Fibroblast of mammary gland (primary cell): ENCODE data around the gene AFAP1L1.
A peak's percentile ranks its signal among the peaks of the same experiment; 100 is the strongest.

Experiments used
- DNase-seq: peaks from one replicate; pipeline ENCODE4 v3.0.0-alpha.2; 2010; ENCODE audit warnings: low read depth
- H3K4me3 ChIP-seq: 2 replicates; pipeline ENCODE4 v1.5.1; 2011; ENCODE audit warnings: low read depth, mild to moderate bottlenecking, low read length, moderate library complexity; ENCODE audit not compliant: control insufficient read depth
- CTCF ChIP-seq: conservative IDR thresholded peaks from 2 replicates; pipeline ENCODE4 v1.5.1; 2011; ENCODE audit warnings: low read depth, low read length, inconsistent platforms; ENCODE audit not compliant: control insufficient read depth, insufficient read depth

Gene AFAP1L1

DNA sequence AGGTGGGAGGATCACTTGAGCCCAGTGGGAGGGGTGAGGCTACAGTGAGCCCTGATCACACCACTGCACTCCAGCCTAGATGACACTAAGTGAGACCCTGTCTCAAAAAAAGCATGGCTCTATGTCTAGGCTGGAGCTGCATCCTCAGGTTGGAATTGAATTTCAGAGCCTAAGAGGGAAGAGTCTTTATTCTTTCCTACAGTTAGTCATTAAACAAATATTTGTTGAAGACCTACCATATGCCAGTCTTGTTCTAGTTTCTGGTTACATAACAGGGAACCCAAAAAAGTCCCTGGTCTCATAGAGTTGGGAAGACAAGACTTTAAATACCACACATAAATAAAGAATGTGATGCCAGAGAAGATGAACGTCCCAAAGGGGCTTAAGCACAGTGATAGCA, 66.7 kb downstream of the AFAP1L1 start:
- TF ChIP-seq CTCF: no peak
- H3K4me3 ChIP-seq: no peak overlapping the region
- no peak for DNase-seq

GRCh38 chr5:149340920-149341319, 69.3 kb downstream of the AFAP1L1 start:
- no peak for TF ChIP-seq CTCF

DNA sequence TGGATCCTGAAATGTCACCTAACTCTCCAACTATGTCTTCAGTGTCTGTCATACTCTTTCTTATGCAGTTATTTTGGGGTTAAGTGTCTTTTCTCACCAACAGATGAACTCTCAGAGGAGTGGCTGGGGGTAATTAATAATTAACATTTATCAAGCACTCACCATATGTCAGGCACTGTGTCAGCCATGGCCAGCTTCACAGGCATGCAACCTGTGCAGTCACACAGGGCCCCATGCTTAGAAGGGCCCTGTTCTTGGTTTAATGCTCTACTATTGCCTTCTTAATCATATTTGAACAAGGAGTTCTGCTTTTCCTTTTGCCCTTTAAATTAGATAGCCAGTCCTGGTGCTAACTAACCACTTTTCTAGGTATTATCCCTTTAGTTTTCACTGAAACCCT, 70.2 kb downstream of the AFAP1L1 start:
- no peak for TF ChIP-seq CTCF
- no peak overlapping the region for H3K4me3 ChIP-seq
- no peak for DNase-seq

More at GRCh38 chr5:149340920-149341319, 69.3 kb downstream of the AFAP1L1 start:
- DNase-seq: no peak
- no peak overlapping the region for H3K4me3 ChIP-seq

DNA sequence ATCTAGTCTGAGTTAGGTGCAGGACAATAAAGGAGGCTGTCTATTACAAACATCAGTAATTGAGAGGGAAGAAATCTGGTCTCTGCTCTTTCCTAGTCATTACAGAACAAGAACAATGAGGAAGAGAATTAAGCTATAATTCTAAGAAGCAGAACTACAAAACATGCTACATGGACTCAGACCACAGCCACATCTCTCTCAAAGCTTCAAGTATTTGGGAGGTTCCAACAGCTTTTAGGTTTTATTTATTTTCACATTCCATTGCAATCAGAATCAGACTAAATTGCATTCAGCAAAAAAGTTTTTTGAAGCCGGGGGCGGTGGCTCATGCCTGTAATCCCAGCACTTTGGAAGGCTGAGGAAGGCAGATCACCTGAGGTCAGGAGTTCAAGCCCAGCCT, 72.5 kb downstream of the AFAP1L1 start:
- TF ChIP-seq CTCF: no peak
- no peak for DNase-seq
- H3K4me3 ChIP-seq: no peak overlapping the region

GRCh38 chr5:149345147-149345891, 73.7 kb downstream of the AFAP1L1 start, which contains the start of gene GRPEL2:
Gene GRPEL2, plus strand, starts transcription at chr5:149345499. Its CDS starts 41 bp downstream, at chr5:149345540.
- peak within 1 kb of the TSS; percentile 88 for H3K4me3 ChIP-seq
- no peak for TF ChIP-seq CTCF
- DNase-seq: peak; percentile 96

DNA sequence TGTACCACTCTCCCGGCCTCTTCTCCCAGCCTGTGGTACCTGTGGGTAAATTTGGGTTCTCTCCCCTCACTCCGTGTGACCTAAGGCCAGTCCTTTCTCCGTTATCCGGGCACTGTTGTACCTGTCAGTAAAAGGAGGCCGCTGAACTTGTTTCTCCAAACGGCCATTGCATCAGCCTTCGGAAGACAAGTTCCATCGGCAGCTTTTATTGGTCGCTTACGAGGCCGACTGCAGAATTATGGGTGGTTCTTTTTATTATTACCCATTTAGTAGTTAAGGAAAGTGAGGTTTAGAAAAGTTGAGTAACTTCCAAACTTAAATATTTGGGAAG, 74.2 kb downstream of the AFAP1L1 start:
- DNase-seq: peak; percentile 35
- H3K4me3 ChIP-seq: peak overlapping the region; percentile 88
- no peak for TF ChIP-seq CTCF

GRCh38 chr5:149348518-149348917, 76.9 kb downstream of the AFAP1L1 start:
- TF ChIP-seq CTCF: no peak
- H3K4me3 ChIP-seq: no peak overlapping the region
- no peak for DNase-seq
